ENCODE results near the gene MAGI3.

Gene MAGI3

DNA sequence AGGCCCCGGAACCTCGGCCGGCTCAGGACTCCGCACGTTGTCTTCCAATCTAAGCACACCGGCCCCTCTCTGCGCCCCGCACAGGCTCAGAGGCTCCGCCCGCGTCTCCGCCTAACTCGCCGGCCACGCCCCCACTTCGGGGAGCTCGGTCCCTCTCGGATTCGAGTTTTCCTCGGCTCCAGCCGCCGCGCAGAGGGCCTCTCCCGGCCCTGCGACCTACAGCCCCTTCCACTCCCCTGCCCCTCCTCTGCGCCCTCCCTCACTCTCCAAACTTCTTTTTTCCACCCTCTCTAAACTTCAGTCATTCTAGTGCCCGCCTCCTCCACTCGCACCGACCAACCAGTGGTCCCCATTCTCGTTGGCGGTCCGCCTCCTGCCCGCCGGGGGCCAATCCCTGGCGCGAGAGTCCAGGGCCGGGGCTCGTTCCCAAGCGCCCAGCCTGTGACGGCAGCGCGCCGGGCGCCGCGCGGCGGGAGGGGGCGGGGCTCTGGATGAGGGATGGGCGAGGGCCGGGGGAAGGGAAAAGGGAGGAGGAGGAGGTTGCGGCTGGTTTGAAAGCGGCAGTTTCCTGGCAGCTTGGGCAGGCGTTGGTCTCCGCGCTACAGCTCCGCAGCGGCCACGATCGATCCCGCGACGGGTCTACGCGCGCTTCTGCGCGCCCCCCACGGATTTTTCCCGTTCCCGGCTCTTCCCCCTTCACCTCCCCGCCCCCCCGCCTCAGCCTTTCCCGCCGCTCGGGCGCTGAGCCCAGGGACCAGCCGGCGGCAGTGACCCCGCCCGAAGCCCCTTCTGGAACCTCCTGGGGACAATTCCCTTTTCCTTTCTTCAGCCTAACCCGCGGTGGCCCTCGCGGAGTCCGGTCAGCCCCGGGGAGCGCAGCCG lies at the start of gene MAGI3:
Gene MAGI3 (plus strand): TSS at position 563 of the 882 bp plus-strand sequence. CDS start 519 bp downstream, outside the sequence.
- DNase-seq = peak; percentile 95

DNA sequence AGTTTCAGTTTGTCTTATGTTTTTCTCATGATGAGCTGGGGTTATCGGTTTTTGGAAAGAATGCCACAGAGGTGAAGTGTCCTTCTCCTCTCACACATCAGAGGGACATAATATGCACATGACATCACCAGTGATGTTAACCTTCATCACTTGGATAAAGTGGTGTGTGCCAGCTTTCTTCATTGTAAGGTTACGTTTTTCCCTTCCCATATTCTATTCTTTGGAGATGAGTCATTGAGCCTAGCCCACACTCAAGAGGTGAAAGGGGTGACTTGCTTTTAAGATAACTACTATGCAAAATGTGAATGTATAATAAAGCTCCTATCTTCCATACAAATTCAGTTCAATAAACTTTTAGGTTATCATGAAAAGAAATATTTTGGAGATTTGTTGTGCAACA lies 36.7 kb upstream of the MAGI3 start:
- DNase-seq = no peak

DNA sequence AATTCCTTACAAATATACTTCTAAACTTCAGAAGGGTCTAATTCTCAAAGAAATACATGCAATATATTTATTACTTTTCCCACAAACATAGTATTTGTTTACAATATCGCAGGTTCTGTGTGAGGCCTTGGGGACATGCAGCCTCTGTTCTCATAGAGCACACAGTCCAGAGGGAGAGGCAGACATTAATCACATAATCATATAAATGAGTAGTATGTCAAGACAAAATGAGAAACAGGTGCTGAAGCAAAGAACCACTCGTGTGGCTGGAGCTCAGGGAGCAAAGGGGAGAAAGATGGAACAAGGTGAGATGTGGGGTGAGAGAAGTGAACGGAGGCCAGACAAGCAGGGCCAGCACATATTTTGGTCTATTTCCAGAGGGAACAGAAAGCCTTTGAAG lies 26.4 kb upstream of the MAGI3 start:
- DNase-seq = no peak

DNA sequence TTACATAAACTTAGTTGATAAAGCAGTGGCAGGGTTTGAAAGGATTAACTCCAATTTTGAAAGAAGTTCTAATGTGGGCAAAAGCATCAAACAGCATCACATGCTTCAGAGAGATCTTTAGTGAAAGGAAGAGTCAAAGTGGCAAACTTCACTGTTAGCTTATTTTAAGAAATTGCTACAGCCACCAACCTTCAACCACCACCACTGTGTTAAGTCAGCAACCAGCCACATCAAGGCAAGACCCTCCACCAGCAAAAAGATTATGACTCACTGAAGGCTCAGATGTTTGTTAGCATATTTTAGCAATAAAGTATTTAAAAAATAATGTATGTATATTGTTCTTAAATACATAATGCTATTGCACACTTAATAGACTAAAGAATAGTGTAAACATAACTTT lies 21.3 kb upstream of the MAGI3 start:
- DNase-seq = no peak

DNA sequence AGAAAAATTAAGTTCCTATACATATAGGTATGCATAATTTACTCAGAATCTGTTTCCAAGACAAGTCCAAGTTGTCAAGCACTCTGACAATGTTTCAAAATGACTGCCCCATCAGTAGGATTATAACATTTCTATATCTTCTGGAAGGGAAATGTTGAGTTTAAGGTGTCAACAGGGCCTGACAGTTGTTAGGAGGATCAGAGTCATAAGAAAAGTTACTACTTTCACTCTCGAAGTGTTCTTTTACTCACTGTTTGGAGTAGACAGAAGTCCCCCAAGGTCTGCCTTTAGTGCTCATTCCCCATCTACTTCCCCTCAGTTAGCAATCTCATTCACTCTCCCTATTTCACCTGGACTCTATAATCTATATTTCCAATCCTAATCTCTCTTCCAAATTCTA lies 20.6 kb upstream of the MAGI3 start:
- no peak for DNase-seq

DNA sequence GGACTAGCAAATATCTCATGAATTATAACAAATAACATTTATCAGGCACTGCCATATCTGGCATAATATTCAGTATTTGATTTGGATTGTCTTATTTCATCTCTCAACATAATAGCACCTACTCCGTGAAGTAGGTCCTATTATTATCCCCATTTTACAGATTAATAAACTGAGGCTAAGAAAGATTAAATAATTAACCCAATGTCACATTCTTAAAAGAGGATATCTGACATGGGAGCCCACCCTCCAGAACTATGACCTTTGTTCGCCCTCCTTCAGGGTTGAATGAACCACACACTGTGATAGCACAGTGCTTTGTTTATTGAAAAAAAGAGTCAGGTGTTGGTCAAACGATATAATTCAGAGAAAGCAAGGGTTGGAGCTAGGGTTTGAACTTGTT lies 19.4 kb upstream of the MAGI3 start:
- no peak for DNase-seq

DNA sequence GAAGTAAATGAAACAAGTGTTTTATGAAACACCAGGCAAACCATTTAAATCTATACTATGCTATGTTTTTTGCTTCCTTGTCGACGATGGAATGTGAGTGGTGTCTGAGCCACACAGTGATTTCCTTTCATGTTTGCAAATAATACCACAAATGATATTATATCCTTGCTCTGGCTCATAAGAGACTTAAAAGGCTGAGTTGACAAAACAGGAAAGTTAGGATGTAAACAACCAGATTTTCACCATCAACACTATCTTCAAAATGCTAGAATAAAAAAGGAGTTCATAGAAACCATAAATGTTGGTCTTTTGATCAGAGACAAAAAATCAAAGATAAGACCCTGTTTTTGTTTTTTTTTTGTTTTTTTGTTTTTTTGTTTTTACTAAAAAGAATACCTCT lies 17.8 kb upstream of the MAGI3 start:
- DNase-seq = no peak

DNA sequence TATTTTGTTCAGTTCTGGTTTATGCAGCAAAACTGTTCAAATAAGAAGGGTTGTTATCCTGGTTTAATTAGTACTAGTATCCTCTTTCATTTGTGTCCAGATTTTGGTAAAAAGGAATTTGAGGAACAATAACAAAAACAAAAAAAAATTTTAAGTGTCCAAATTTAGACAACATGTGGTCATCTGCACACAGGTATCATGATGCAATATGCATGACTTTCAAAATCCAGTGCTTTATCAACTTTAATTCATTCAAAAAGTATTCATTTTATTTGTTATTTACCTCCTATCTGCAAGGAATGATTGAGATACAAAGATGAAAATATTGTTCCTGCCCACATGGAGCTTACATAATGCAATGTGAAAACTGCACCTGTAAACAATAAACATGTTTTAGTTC lies 16.7 kb upstream of the MAGI3 start:
- DNase-seq = no peak

DNA sequence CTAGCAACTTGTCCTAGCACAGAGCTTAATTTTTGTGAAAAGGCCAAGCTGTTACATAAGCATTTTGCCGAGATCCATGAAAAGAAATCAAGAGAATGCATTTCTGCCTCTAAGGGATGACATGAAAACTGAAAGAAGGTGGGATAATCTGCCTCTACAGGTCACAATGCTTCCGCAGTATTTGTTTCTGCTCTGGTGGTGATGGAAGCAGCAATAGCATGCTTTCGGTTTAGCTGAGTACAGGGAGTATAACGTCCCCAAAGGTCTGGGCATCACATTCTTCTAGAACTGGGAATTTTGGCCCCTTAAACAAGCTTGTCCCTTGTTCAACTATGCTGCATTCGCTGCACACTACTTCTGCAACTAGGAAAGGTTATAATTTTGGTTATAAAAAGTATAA lies 14.4 kb upstream of the MAGI3 start:
- DNase-seq = no peak

DNA sequence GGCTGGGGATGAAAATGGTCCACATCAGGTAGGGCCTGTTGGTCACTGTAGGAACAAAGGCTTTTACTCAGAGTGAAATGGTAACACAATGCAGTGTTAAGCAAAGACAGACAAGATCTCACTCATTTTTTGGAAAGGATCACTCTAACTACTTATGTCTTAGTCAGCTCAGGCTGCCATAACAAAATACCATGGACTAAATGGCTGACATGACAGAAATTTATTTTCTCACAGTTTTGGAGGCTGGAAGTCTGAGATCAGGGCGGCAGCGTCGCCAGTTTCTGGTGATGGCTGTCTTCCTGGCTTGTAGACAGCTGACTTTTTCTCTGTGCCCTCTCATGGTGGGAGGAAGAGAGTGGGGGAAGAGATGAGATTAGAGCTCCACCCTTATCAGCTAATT lies 10.2 kb upstream of the MAGI3 start:
- no peak for DNase-seq

DNA sequence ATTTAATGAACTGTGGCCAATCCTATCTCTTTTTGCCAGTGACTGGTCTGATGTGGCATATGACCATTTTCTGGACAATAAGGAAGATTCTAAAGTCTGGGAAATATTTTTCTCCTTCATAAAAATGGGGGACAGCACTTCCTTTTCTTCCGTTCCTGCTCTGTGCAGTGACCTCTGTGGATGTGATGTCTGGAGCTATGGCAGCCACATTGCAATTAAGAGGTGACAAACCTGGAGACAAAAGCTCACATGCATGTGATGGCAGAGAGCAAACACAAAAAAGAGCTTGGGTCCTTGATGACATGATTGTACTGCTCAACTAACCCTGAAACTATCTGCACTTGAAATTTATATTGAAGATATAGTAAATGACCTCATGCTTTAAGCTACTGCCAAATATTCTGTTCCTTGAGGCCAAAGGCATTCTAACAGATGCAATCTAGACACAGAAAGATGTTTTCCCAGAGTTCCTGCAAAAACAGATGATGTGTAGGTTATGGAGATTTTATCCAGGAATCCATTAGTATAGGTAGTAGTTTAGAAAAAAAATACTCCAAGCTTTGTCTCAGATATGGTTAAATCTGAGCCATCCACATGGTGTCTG lies 2.2 kb upstream of the MAGI3 start:
- no peak for DNase-seq

DNA sequence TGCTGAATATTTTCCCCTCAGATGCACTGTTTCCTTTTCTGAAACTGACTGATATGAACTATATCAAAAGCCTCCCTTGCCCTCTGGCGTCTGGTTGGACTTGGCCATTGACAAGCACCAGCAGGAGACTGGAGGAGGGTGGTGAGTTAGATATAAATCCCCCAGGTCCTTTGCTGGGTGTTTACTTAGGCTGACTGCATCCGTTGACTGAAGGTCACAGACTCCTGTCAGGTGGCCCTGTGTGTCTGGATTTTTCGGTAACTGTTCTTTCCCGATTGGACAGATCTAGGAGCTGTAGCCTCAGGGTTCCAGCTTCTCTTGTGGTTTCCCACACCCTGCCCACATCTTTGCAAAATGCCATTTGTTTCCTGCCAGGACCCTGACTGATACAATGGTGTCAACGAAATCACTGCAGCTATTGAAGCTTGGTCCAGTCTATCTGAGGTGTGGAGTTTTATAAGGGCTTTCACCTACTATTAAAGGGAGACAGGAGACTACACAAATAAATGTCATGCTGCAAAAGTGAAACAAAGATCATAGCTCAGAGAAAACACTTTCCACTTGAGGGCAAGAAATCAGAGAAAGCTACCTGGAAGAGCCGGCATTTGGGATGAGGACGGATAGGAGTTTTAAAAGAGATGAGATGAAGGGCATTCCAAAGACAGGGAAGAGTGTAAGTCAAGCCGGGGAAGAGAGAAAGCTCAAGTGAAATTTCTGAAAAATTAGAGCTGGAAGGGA lies 1.5 kb upstream of the MAGI3 start:
- peak in 1 of 2 donors; percentile 4 for DNase-seq

DNA sequence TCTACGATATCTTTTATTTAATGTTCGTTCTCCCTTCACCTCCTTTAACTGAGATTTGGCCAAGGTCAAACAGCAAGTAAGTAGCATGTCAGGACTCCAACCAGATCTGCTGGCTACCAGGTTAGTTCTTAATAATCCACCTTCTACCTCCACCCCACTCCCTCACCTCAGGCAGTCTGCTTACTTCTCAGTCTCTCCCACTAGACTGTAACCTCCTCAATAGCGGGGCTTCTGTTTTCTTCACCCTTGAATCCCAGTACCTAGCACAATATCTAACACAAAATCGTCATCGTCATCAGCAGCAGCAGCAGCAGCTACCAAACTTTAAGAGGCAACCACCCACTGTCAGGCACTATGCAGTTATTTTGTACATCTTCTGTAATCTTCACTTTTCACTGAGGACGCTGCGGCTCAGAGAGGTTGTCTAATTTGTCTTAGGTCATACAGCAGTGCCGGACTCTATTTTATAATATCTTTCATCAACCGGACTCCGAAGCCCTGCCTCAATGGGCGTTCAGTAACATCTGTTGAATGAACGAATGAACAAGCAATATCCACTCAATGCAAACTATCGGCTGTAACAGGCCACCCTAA lies 859 bp upstream of the MAGI3 start:
- DNase-seq = no peak

DNA sequence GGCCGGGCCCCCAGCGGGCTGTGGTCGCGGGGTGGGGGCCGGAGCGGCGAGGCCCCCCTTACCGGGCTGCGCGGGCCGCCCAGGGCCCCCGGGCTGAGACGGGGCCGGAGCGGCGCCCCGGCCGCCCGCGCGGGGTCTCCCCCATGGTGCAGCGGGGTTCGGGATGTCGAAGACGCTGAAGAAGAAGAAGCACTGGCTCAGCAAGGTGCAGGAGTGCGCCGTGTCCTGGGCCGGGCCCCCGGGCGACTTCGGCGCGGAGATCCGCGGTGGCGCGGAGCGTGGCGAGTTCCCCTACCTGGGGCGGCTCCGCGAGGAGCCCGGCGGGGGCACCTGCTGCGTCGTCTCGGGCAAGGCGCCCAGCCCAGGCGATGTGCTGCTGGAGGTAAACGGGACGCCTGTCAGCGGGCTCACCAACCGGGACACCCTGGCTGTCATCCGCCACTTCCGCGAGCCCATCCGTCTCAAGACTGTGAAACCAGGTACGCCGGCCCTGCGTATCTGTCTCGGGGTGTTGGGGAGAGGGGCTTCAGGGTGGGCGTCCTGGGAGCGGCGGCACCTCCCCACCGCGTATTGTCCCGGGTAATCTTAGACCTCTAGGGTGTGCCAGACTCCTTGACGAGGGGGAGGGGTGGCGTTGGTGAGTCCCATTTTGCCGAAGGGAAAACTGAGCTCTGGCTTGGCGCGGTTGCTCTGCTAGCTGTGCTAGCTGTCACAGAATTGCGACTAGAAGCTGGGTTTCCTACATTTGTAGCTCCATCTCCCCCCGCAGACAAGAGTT lies 745 bp downstream of the MAGI3 start:
- DNase-seq = peak; percentile 36 to 47

DNA sequence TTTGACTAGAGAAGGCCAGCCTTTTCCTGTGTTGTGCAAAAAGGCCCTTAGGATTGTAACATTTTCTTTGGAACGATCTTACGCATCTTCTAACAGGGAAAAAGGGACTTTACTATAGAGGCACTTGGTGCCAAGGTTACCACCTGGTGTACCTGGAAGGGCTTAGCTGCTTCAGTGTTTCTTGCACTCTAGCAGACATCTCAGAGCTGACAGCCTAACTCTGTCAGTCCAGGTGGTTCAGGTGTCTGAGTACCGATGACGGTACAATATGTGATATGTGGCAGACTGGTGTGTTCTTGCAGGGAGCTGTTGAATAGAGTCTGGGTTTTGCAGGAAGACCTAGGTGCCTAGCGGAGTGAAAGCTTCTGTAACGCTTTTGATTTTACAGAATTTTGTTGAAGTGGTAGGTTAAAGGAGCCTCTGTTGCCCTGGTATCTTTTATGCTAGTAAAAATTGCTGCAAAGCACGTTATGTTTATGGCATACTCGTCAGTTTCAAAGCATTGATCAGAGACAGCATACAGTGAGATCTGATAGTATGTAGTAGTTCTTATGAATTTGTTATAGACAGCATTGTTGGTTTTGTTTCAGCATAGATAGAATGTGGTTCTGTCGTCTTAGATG lies 1.4 kb downstream of the MAGI3 start:
- no peak for DNase-seq

DNA sequence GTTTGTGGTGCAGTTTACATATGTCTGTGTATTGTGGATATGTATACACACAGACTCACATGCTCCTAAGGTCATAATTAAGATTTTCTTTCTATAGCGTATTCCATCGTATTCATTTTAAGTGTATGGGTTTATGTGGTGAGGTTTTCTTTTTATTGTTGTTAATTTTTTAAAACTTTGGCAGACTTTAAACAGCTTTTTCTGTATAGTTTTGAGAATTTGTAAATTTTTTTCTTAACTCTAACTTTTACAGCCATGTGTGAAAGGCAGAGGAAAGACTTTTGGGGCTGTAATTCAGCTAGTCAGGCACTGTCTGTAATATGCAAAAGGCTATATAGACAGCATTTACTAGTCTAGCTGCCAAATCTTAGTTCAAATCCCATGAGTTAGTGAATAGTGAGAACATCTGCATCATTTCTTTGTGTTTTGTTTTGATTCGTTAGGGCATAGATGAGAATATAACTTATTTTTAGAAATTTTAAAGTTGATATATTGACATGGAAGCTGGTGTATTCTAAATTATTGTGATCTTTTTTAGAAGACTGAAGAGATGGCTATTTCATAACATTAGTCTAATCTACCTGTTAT lies 2.3 kb downstream of the MAGI3 start:
- DNase-seq = no peak

DNA sequence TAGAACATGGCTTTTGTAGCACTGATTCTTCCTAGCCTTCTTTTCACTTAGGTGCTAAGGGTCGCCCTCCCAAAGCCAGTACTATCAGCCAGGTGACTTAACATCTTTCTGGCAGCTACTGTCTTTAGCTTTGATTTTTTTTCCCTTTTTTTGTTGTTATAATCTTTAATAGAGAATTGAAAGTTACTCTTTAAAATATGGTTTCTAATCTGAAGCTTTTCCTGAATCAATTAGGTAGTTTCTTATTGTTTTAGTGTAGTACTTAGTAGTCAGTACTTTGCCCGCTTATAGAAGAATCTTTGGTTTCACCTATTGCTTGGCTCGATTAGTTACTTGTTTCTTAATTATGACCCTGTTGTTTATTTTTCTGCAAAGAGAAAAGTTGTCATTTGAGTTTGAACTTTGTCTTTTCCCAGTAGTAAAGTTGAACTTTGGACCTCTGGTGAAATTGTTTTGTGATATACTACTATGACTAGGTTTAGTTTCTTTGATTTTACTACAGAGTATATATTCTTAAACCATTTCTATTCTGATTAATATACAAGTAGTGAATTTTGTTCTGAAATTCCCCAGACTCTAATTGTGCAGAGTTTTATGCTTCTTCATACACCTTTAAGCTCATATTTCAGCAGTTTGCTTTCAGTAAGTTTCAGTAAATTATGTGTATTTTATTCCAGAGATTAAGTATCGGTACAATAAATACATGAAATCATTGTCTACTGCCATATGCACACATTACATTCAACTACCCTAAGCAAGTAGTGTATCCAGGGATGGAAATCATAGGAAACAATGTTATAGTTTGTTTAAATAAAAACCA lies 3.9 kb downstream of the MAGI3 start:
- no peak for DNase-seq

DNA sequence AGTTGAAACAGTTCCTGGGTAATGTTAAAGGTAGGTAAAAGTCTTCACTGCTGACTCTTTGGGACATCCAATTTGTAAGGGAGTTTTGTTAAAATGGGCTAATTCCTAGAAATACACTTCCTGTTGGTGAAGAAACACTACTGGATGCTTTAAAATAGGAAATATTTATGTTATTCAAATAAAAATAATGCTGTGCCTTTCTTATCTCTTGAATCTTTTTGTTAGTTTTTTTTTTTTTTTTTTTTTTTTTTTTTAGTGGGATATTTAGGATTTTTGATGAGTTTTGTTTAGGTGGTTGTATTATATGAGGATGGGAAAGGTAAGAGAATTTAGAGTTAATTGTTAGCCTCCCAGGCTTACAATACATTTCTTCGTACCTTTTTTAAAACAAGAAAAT lies 4.5 kb downstream of the MAGI3 start:
- no peak for DNase-seq

DNA sequence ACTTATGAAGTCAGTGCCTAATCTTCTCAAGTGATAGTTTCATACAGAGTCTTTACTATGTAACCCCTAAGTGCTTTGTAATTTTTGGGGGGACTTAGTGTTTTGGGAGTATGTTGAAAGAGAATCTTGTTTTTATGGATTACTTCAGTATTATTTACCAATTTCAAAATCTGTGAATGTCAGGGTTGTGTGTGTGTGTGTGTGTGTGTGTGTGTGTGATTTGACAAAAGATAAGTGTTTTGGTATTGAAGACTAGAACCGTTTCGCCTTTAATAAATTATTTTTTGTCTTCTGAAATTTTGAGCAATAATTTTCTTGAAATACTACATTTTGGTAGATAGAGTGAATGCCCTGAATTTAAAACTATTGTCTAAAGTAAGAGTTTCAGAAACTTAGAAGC lies 5.8 kb downstream of the MAGI3 start:
- no peak for DNase-seq

DNA sequence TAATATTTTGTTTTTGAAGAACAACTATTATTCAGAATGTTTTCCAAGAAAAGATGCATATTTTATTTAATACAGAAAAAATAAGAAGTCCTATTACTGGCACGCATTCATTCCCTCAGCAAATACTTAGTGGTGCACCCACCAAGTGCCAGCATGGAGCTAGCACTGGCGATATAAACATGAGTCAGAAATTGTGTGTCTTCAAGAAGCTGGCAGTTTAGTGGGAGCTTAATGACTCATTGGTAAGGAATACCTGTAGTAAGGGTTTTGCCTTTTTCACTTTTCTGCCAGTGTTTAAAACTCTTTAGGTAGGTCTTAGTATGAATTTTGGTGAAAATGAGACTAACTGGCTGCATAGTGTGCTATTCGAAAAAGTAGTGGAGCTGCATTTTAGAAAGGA lies 6.3 kb downstream of the MAGI3 start:
- no peak for DNase-seq

DNA sequence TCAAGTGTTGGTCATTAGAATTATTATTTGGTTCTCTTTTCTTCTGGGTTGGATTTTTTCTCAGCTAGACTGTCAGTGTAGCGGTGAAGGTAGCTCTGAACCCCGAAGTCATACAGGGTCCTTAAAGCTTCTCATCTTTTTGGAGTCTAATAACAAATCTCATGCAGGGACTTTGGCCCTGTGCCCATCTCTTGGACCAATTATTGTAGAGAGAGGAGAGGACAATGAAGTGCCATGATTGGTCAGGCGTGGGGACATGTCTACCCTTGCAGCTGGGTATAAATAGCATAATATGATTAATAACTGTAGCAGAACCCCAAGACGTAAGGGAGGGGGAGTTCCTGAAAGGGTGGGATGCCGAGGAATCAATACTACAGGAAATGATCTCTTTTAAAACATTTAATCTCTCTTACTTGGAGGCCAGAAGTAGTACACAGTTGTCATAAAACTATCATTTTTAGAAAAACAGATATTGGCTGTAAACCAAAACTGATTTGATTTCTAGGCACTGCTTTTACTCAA lies 8.8 kb downstream of the MAGI3 start:
- no peak for DNase-seq

Data from stimulated activated CD4-positive, alpha-beta T cell treated with anti-CD3 and anti-CD28 coated beads, Interleukin-2, amount 100 ng/mL, for 48 hours (primary cell).